HG03139 (cell line): ENCODE results near the gene RDH5.

Source experiments
- ATAC-seq: cut with Tn5 transposase; IDR thresholded peaks from one replicate; pipeline ENCODE4 v1.9.1; 2021; ENCODE audit not compliant: unreplicated experiment

The RDH5 gene

GRCh38 chr12:55727643-55728185 lies 7.5 kb downstream of the RDH5 start:
- ATAC-seq: no peak

DNA sequence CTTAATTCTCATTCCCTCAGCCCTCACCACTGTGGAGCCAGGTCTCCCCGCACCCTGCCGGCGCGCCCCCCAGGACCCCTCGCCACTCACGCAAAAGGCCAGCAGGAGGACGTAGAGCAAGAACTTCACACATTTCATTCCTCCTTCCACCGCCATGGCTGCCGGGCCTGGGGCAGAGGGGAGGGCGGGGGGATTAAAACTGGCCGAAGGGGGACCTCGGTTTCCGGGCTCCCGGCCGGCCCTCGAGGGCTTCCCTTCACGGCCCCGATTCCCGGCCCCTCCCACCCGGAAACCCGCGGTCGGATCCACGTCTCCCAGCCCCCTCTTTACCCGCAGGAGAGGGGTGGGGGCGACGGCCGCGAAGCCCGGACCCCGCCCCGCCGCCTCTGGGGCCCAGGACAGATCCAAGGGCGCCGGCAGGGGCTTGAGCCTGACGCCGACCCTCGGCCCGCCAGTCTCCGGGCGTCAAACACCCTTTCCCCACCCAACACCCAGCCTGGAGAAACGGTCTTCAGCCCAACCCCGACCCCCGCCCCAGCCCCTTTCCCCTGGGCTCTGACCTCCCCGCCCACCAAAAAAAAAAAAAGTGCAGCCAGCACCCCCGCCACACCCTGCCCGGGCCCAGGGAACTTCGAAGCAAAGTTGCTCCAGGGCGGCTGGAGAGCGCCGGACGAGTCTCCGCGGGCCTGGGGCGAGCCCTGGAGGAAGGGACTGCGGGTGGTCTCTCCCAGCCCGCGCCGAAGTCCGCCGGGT lies 8.2 kb downstream of the RDH5 start:
- no peak for ATAC-seq

DNA sequence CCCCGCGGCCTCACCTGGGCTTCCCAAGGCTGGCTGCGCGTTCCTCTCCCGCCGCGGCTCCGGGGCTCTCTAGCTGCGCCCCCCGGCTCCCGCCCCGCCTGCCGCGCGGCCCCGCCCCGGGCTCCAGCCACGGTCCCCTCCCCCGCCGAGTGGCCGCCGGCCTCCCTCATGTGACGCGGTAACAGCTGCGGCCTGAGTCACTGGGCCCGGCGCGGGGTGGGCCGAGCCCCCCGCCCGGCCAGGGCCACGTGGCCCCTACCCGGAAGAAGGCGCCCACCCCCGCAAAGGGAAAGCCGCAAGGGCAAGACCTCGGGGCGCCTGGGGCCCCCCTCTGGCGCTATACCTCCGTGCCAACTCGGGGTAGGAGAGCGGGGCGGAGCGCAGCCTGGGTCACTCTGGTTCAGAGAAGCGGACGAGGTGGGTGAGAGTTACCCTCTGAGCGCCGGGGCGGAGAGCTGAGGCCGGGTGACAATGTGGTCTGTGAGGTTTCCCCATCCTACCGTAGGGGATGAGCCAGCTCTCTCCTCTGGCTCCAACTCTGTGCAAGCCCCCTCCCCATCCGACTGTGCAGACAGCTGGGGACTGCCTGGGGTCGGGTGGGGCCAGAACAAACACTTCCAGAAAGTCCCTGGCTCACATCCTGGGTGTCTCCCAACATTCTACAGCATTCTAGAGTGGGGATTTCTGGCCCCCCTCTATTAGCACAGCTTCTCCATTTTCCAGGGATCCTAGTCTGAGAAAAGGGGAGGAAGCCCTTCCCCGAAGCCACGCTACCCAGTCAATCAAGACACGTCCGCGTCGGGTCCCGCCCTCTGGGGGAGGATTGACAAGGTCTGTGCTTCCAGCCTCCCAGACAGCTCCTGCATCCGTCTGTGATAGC lies 9.0 kb downstream of the RDH5 start, which contains the start of gene CD63:
Gene CD63 (minus strand): TSS at position 71 of the 880 bp plus-strand sequence. CDS start 668 bp downstream, outside the sequence.
- ATAC-seq: peak; percentile 57

GRCh38 chr12:55729819-55730818 lies 9.9 kb downstream of the RDH5 start:
- peak; percentile 50 for ATAC-seq

DNA sequence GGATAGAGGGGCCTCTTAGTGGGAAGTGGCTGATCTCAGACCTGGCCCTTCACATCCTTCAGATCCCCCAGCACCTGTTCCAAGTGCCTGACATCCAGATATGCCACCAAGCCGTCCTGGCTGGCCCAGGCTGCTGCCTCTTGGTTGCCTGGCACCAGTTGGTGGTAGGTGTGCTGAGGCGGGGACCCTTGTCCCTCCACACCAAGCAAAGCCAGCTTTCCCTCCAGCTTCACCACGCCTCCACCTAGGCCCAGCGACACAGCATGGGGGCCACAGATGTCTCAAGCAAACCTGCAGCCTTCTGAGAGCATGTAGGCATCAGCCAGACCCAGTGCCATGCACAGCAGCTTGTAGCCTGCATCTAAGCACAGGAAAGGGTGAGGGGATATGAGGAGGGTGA lies 12.1 kb downstream of the RDH5 start:
- no peak for ATAC-seq

GRCh38 chr12:55733021-55733555 lies 12.9 kb downstream of the RDH5 start:
- no peak for ATAC-seq

- no peak for ATAC-seq
Measured at GRCh38 chr12:55733858-55734257, 13.7 kb downstream of the RDH5 start.

GRCh38 chr12:55734595-55734994 lies 14.4 kb downstream of the RDH5 start:
- no peak for ATAC-seq

DNA sequence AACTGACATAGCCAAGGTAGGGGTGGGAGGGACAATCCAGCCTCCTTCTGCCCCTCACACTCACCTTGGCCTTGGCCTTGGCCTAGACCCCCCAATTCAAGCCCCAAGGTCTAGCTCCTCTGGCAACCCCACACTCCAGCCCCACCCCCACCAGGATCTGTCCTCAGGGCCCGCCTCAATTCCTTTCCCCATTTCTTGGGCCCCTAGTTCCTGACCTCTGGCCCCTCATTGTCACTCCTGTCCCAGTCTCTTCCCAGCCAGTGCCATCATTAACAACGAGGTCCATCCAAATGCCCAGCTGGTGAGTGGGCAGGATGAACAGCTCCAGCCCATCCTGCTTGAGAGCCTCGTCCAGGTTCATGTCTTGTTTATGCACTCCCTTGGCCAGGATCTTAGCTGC lies 15.9 kb downstream of the RDH5 start:
- ATAC-seq: no peak

GRCh38 chr12:55736780-55737580 lies 16.8 kb downstream of the RDH5 start:
- ATAC-seq: peak; percentile 35

DNA sequence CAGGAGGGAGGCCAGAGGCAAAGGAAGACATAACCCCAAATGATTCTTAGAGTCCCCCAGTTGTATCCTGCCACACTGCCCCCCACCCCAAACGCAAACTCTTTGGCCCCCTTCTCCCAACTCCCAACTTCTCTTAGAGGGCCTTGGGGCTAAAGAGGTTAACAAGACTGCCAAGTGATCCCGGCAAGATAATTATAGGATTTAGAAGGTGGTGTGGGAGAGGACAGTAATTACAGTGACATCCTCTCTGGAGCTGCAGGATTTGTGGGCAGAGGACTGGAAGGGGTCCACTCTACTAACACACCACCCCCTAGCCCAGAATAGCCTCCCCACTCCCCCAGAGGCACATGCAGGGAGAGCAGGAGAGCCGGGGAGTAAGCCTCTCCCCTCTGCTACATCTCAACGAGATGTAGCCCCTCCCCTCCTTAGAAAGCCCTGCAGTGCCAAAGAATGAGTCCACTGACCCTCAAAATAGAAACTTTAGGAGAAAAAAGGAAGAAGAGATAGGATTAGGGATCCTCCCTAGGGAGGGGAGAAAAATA lies 17.5 kb downstream of the RDH5 start:
- no peak for ATAC-seq

DNA sequence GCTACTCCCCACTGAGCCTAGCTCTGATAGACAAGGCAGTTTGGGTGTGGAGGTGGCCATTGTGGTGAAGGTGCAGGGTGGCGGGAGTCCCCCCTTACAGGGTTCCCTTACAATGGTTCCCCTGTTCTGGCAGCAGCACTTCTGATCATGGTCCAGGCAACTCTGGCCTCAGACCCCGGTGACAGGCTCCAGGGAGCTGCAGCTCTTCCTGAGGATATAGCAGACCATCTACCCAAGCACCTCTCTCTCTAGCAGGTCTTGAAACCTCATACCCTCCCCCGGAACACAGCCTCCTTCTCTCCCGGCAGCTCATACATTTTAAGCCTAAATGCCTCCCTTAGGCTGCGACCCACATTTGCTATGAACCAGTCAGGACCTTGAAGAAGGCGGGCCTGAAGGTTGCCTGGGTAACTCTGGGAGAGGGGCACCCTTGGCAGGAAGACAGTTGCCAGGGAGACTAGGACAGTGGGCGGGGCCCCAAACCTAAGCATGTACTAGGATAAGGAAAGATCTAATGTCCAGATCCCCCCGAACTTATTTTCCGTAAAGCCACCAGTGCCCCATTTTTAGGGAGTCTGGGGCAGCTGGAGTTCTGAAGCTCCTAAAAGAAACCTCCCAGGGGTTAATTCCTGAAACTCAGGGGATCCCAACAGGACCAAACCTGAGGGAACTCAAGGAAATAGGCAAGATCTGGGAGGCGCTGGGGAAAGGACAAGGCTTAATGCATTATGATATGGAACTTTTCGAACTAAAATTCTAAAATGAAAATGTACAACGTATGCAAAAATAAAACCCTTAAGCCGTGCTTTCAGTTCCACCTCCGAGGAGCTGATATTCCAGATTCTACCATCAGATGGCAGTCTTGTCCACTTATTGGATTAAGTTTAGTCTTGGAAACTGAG lies 18.2 kb downstream of the RDH5 start:
- peak; percentile 75 for ATAC-seq

- ATAC-seq: no peak
Measured at GRCh38 chr12:55739025-55739378, 18.8 kb downstream of the RDH5 start.

- no peak for ATAC-seq
Measured at GRCh38 chr12:55741931-55742680, 21.9 kb downstream of the RDH5 start.

- ATAC-seq: peak; percentile 29
Measured at GRCh38 chr12:55742719-55743405, 22.7 kb downstream of the RDH5 start, which contains the start of gene GDF11. TSS of gene GDF11 (plus strand) at chr12:55743122. CDS start at chr12:55743317, 195 bp downstream.

GRCh38 chr12:55743406-55744339 lies 23.5 kb downstream of the RDH5 start:
- ATAC-seq: peak; percentile 38
